Measurements from ENCODE around the gene PFN1. TPM values are rescaled to one million over a fixed set of nuclear protein-coding genes. Genes with fewer than 3 reads are reported as not detected.

Gene PFN1
- total and polyA plus RNA-seq, 9 of the 15 experiments (the other 6 are each of a cell fraction or from before 2014, with no cell fraction given): 60.5 to 1,479 (median 456) TPM

- TF ChIP-seq MITF (IDR thresholded peaks at IDR 0.05) (no peak), ZSCAN32 (CRISPR knock-in tag; IDR thresholded peaks at IDR 0.05) (no peak), IRF2 (CRISPR knock-in tag; IDR thresholded peaks at IDR 0.05) (no peak), PHF8 (IDR thresholded peaks at IDR 0.05; ENCODE audit: borderline replicate concordance, low read length) (peak; percentile 80), KHSRP (IDR thresholded peaks at IDR 0.05) (no peak), CXXC5 (CRISPR knock-in tag; IDR thresholded peaks at IDR 0.05) (peak; percentile 75), NR0B1 (IDR thresholded peaks at IDR 0.05; ENCODE audit: partially characterized antibody) (no peak), CCNT2 (IDR thresholded peaks at IDR 0.05; ENCODE audit: borderline replicate concordance, extremely low read depth, insufficient read length, low read depth, low read length) (peak; percentile 71), ASH1L (IDR thresholded peaks at IDR 0.05; ENCODE audit: borderline replicate concordance, low read depth, partially characterized antibody) (peak; percentile 82), NONO (IDR thresholded peaks at IDR 0.05; ENCODE audit: low read depth in 2 of 2, low read length in 1 of 2) (peak in 1 of 2 experiments; percentile 51; a peak in 1 of 4 replicates), ELK1 (CRISPR knock-in tag; IDR thresholded peaks at IDR 0.05) (no peak), ZNF239 (CRISPR knock-in tag; IDR thresholded peaks at IDR 0.05) (no peak), HMBOX1 (IDR thresholded peaks at IDR 0.05) (peak; percentile 57; the same call in 1 of the 2 replicates), PCBP2 (IDR thresholded peaks at IDR 0.05; ENCODE audit: low read depth, low read length, poor library complexity, severe bottlenecking) (no peak), ZNF79 (CRISPR knock-in tag; IDR thresholded peaks at IDR 0.05; ENCODE audit: low read depth) (no peak), TRIM25 (IDR thresholded peaks at IDR 0.05; ENCODE audit: borderline replicate concordance) (no peak), ZNF165 (CRISPR knock-in tag; IDR thresholded peaks at IDR 0.05; ENCODE audit: borderline replicate concordance) (no peak), FOXA3 (CRISPR knock-in tag; conservative IDR thresholded peaks at IDR 0.05 in 1 of 2, IDR thresholded peaks at IDR 0.05 in 1 of 2) (no peak), TCF3 (CRISPR knock-in tag; IDR thresholded peaks at IDR 0.05) (no peak)
These were observed 8.4 kb downstream of the PFN1 start, which contains the start of the genes RNF167 and SLC25A11 (continued) for GRCh38 chr17:4939796-4940554.
